Stimulated activated CD8-positive, alpha-beta memory T cell treated with anti-CD3 and anti-CD28 coated beads, Interleukin-4, amount 100 ng/mL, for 48 hours (primary cell): ENCODE results near the gene DARS2.

Experiments used
- DNase-seq: peaks from one replicate; pipeline ENCODE4 v3.0.0-alpha.2; 2020

Gene DARS2

DNA sequence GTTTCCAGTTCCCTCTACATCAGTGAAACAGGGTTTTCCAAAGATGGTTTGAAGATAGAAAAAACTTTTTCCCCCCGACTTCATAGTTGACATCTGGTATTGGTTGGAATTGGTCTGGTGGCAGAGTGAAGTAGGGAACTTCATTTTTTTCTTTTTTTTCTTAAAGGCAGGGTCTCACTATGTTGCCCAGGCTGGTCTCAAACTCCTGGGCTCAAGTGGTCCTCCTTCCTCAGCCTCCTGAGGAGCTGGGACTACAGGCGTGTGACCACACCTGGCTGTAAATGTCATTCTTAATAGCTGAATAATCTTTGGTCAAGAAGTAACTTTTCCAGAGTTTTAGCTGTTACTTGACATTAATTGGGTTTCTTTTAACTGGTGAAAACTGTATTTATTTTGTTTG, 65.4 kb downstream of the DARS2 start:
- DNase-seq = no peak

DNA sequence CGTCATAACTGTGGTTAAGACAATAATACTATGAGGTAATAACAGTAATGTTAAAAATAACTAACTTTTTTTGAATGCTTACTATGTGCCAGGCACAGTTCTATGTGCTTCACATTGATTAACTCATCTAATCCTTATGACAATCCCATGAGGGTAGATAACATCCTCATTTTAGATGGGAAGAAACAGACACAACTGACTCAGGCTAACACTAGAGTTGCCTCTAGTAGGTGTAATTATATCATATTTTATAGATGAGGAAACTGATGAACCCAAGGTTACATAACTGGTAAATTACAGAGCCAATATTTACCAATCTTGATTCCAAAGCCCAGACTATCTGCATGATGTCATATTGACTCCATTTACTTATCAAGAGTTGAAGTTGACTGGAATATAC, 69.1 kb downstream of the DARS2 start:
- DNase-seq = no peak

DNA sequence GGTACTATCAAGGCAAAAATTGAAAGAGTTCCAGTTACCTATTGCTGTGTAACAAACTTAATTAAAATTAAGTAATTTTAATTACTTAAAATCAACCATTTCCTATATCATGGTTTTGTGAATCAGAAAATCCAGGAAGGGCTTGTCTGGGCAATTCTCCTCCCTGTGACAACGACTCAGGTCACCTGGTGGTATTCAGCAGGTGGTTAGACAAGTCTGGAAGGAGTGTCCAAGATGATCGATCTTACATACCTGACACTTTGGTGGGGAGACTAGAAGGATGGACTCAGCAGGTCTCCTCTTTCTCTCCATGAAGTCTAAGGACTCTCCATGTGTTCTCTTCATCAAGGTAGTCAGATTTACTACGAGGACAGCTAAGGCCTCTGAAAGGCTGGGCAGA, 69.7 kb downstream of the DARS2 start:
- DNase-seq = no peak

DNA sequence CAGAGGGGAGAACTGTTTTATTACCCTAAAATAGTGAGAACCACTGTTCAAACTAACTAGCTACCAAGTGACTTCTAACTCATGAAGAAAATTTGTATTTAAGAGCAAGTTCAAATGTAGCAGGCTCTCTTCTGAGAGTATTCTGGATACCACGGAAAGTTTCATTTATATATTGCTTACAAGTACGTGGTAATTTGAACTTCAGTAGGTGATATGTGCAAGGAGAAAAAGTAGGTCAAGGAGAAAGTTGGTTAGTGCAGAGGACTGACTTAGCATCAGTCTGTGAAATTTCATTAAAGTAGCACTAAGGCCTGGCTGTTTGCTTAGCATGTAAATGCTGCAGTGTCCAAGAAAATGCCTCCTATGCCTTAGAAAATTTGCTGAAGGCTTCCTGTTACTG, 76.0 kb downstream of the DARS2 start:
- DNase-seq = no peak

DNA sequence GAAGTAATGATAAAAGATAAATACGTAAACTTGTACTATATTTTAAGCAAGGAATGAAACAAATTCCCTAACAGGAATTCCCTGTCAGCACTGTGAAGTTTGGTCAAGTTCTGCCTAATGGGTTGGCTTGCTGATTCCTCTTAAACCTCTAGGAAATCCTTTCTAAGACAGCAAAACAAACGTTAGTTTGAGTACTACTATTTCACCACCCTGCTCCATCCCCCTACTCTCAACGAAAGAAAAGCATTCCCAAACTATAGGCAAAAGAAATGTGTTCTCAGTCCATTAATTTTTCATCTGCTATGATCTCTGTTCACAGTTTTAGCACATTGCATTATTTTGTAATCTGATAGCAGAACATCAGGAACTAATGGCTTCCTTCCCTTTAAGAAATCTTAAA, 76.5 kb downstream of the DARS2 start:
- no peak for DNase-seq

DNA sequence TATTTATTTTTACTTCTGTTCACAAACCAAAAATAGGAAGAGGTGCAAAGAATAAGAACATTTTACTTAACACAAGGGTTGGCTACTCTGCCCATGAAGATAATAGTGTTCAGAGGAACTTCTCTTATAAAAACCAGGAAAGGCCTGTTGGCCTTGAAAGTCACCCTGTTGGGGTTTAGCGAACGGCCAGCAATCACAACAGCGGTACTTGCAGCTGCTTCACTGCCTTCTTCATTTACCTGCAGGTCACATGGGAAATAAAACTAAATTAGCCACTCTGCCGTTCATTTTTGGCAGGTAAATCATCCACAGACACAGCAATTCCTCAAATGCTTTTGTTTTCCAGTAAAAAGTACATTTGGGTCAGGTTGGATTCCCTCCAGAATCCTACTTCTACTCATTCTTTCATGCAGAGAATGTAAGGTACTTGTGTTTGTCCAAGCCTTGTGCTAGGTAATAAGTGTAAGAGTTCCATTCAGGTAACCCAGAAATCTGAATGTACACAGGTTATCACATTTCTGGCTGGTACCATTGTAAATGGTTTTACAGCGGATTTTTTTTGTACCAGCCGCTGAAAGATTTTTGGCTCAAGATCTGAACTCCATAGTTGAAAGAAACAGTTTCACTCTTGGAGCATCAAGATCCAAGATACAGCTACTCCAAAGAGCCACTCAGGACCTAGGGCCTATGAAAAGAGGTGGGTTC, 79.5 kb downstream of the DARS2 start:
- DNase-seq = no peak
